Stimulated activated CD8-positive, alpha-beta memory T cell treated with anti-CD3 and anti-CD28 coated beads, Interleukin-4, amount 100 ng/mL, for 48 hours (primary cell): ENCODE measurements around the gene CABP4.
"Not testable (repeated sequence)": the region's sequence is repeated elsewhere in the genome, so short reads cannot be mapped to it uniquely, and the experiment has no call there.

Experiments
- DNase-seq: peaks from one replicate; pipeline ENCODE4 v3.0.0-alpha.2; 2020

Gene CABP4

DNA sequence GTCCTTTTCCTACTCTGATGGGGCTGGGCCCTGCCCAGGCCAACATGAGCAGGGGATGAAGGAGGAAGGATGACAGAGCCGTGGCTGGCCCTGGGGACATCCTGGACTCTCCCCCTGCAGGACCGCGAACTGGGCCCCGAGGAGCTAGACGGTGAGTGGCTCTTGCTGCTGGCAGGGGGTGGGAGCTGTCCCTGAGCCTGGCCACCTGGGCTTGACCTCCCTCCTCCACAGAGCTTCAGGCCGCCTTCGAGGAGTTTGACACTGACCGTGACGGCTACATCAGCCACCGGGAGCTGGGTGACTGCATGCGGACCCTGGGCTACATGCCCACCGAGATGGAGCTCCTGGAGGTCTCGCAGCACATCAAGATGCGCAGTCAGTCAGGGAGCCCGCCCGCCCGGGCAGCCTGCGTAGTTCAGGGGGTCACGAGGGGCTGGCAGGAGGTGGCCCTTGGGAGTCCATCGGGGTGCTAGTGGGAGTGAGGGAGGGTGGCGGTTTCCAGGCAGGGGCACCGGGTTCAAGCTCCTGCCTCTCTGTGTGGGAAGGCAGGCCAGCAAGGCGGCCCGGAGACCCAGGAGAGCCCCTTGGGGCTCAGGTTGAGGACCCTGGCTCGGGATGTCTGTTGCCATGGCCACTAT is 1.0 kb downstream of the CABP4 start:
- no peak for DNase-seq

DNA sequence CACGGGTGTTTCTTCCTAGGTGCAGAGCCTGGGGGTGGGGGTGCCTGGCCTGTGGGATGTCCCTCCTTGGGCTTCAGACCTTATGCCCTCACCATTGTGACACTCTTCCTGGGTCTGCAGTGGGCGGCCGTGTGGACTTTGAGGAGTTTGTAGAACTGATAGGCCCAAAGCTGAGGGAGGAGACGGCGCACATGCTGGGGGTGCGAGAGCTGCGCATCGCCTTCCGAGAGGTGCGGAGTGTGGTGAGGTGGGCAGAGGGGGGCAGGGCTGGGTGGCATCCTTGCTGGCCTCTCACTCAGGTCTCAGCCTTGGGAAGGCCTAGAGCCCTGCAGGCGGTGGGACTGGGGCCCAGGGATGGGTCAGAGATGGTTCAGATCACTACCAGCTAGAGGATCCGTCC is 2.3 kb downstream of the CABP4 start:
- no peak for DNase-seq

DNA sequence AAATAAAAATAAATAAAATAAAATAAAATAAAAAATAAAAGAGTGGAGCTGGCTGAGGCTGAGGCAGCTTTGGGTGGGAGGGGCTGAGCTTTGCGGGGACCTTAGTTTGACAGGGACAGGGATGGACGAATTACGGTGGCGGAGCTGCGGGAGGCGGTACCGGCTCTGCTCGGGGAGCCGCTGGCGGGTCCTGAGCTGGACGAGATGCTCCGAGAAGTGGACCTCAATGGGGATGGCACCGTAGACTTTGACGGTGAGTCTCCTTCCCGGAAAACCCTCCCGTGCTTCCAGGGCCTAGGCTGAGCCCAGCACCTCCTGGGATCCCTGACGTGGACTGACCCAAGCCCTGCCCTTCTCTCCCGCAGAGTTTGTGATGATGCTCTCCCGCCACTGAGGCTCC is 3.1 kb downstream of the CABP4 start:
- no peak for DNase-seq

DNA sequence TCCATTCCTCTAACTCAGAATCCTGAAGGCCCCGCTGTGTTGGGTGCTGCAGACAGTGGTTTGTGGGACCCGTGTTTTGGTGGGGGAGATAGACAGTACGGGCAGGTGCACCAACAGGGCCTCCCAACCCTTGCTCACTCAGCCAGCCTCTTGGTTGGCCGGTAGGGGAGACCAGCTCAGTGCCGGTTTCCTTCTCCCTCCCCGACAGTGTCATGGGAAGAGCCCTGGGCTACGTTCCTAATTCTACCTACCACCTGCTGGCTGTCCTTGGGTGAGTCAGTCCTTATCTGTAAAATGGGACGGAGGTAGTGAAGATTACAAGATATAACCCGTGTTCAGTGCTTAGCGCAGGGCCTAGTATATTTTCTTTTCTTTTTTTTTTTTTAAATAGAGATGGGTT is 8.0 kb downstream of the CABP4 start:
- DNase-seq: no peak

DNA sequence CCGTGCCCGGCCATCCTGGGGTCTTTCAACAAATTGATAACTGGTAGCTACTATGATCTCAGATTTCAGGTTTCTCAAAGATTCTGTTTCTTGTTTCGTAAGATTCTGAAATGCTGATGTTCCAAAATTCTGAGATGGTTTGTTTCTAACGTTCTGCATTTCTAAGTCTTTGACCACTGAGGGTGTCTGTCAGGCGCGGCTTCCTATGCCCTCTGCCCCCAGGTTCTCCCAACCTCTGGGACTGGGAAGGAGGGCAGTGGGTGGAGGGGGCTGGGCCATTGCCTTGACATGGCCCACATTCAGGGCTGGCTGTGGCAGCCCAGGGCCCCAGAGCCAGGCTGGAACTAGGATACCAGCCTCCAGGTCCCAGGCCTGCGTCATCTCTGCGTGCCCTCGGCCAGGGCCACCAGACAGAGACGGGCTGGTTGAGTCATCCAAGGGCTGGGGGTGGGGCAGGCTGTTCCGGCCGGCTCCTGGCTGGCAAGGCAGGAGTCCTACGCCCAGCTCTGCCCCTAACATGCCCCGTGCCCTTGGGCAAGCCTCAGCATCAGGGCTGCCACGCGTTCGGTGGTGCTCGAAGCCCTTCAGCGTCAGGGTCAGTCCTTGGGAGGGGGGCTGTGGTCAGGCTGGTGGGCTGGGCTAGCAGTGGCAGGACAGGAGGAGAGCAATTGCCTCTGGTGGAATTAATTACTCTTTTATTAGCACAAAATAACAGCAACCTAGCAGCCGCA is 8.7 kb downstream of the CABP4 start:
- no peak for DNase-seq

DNA sequence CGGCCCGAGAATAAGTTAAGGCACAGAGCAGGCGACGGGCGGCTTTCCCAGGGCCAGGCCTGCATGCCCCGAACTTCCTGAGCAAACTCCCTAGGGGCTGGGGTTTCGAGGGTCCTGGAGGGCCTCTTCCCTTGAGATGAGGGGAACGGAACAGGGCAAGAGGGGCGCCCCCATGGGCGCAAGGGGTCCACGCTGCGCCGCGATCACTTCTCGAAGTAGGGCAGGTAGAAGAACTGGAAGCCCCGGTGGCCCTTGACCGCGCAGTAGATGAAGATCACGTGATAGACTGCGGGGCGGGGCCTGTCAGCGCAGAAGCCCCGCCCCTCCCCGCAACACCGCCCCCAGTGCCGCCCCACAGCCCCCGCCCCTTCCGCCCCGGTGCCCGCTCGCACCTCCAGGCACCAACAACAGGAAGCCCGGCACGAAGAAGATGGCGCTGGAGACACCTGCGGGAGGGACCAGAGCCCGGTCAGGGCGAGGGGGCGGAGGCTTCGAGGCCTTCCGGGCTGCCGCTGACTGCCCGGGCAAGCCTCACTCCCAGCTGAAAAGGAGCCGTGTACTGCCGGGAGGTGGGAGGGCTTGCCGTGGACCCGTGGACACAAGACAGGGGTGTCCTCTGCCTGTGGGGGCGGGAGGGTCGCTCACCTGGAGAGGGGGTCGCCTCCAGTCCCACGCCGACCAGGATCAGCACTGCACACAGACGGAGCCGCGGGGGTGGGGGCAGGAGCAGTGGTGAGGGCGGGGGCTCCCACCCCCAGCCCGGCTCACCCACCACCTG is 9.4 kb downstream of the CABP4 start:
- peak; percentile 93 for DNase-seq

DNA sequence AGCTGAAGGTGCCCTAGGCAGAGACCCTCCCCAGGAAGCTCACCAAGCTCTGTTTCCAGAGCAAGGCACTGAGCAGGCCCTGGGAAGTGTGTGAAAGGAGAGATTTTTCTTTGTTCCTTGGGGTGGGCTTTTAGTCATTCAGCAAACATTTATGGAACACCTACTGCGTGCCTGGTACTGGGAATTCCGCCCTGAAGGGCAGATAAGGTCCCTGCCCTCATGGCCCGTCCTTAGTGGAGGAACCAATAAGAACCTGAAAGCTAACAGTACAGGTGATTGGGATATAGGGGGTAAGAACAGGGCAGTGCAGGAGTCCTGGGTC is 10.0 kb downstream of the CABP4 start:
- no peak for DNase-seq

DNA sequence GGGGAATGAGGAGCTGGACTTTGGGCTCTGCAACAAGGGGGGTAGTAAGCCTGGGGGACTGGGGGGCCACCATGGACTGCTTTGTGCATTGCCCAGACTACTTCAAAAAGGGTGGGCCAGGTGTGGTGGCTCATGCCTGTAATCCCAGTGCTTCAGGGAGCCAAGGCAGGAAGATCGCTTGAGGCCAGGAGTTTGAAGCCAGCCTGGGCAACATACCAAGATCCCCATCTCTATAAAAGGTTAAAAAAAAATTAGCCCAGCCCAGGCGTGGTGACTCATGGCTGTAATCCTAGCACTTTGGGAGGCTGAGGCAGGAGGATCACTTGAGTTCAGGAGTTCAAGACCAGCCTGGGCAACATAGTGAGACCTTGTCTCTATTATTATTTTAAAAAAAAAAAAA is 10.4 kb downstream of the CABP4 start:
- DNase-seq: not testable (repeated sequence)

DNA sequence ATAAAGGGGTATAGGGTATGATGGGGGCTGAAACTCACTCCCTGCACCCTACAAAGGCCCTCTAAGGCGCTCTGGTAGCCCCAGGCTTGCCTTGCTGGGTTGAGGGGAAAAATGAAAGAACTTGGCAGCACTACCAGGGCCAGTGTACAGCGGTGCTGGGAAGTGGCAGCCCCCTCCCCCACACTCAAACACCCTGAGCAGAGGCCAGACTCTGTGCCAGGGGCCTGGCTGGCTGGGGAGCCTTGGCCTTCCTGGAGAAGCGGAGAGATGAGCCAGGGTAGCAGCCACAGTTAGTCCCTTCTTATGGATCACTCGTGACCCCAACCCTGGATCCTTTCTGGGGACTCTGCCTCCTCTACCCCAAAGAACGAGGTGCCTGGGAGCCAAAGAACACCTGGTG is 11.2 kb downstream of the CABP4 start:
- no peak for DNase-seq

DNA sequence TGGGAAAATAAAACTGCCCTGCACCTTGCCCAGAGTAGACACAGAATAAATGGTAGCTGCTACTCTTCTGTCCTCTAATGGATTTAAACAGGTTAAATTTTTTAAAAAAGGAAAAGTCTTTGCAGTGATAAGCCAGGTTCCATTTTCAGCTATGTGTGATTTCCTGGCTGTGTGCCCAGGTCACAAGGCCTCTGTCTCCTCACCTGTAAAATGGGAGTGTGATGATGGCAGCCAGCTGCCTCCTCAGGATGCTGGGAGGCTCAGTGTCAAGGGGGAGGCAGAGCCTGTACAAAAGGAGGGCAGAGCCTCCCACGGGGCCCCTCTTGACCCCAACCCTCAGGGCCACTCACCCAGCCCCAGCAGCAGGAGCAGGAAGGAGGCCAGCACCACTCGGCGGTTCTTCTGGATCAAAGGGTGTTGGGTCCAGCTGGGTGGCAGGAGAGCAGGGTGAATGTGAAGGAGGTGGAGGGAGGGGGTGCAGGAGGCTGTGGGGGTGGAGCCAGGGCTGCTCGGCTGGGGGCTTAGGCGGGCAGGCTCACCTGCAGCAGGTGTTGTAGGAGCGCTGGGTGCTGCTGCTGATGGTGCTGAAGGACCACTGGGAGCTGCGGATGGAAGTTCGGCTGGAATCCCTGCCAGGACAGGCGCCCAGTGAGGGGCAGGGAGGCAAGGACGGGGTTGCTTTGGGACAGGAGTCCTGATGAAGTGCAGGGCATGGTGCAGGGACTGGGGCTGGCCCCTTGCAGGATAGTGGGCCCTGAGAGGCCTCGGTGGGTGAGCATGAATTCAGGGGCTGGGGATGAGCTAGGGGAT is 12.0 kb downstream of the CABP4 start:
- no peak for DNase-seq

DNA sequence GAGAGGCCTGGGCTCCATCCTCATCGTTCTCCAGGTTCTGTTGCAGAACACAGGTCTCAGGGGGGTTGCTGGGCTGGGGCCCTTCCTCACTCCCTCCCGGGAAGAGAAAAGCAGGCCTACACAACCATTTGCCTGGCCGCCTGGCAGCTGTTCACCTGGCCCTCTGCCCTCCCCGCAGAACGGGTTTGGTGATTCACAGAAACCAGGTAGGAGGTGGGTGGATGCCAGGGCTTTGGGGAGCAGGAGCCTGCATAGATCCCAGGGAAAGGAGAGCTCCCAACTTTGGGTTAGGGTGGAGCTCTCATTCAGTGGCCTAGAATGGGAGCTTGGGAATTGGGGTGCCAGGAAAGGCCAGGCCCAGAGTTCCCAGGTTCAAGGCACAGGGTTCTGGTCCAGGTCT is 12.9 kb downstream of the CABP4 start:
- peak; percentile 59 for DNase-seq

DNA sequence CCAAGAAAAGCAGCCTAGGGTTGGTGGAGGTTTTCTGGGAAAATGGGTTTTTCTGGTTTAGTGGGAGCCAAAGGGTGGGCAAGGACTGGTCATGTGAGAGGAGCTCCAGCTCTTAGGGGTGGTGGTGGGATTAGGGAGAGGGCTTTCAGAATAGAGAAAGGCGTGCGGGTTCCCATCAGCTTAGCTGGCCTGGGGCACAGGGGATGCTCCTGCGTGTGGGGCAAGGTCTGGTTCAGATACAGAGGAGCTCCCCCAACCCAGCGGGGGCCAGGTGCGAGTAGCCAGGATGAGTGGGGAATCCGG is 13.3 kb downstream of the CABP4 start:
- DNase-seq: no peak

DNA sequence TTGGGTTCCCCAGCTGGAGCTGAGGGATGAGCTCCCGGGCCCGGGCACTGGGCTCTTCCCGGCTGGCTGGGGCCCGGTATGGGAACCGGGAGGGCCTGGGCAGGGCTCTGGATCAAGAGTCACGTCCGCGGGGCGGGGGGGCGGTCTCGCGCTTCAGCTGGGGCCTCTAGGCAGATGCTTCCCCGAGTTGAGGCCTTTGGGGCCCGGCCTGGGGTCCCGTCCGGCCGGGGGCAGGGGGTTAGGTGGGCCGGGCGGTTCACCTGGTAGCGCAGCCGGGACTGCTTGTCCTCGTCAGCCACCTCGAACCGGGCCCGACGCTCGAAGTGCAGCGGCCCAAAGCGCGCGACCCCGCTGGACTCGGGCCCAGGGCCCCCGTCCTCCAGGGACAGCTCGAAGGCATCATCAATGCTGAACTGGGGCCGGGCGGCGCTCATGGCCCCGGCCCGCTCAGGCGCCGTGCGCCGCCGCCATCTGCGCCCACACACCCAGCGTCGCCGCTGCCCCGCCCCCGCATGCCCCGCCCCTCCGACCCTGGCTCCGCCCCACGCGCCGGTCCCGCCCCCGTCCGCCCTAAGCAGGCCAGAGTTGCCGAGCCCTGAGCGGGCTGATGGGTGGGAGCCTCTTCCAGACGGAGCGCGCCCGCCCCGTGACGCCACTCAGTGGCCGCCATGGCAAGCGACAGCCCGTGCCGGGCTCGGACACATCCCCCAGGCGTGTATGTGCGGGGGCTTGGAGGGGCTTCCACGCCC is 13.8 kb downstream of the CABP4 start, which contains the start of gene TMEM134:
Gene TMEM134 (minus strand): TSS at position 493 of the 749 bp plus-strand sequence. CDS start 59 bp downstream, at position 434.
- peak; percentile 93 for DNase-seq

DNA sequence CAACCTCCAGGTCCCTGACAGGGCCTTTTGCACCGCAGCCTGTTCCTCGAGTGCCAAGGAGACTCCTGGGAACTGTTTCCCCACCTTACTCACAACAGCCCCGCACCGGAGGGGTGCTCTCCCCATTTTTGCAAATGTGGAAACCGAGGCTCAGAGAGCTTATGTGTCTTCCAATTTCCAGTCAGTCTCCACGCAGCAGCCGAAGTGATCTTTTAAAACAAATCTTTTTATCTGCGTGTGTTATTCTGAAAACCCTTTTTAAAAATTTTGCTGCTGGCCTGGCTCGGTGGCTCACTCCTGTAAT is 14.3 kb downstream of the CABP4 start:
- no peak for DNase-seq

DNA sequence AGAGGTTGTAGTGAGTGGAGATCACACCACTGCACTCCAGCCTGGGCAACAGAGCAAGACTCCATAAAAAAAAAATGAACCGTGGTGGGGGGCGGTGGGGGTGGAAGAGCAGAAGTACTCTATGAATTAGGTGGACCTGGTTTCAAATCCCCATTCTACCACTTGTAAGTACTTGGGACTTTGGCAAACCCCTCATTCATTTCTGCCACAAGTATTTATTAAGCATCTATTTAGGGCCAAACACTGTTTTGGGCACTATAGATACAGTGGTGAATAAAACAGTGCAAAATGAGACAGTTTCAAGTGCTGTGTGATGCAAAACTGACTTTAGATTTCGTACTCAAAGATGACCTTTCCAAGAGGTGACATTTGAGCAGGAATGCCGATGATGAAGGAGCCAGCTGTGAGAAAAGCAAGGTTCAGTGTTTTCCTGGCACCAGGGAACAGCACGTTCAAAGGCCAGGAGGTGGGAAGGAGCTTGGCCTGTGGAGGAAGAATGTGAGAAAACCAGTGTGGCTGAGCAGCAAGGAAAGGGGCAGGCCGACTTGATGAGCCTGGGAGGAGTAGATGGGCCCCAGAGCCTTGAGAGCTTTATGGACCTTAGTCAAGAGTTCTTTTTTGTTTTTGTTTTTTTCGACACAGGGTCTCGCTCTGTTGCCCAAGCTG is 15.3 kb downstream of the CABP4 start:
- no peak for DNase-seq

DNA sequence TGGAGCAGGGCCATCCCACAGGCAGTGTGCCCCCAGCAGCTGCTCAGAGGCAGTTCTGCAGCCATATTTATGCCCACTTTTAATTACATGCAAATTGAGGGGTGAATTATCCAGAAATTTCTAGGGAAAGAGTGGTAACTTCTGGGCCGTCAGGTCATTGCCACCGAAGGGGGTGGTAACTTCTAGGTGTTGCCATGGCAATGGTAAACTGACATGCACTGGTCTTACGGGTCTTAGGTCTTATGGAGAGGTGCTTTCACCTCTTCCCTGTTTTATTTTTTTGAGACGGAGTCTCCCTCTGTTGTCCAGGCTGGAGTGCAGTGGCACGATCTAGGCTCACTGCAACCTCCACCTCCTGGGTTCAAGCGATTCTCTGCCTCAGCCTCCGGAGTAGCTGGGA is 17.7 kb downstream of the CABP4 start:
- DNase-seq: no peak

DNA sequence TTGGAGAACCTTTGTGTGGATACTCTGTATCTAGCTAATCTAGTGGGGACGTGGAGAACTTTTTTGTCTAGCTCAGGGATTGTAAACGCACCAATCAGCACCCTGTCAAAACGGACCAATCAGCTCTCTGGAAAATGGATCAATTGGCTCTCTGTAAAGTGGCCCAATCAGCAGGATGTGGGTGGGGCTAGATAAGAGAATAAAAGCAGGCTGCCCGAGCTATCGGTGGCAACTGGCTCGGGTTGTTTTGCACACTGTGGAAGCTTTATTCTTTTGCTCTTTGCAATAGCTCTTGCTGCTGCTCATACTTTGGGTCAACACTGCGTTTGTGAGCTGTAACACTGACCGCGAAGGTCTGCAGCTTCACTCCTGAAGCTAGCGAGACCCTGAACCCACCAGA is 21.5 kb downstream of the CABP4 start:
- DNase-seq: not testable (repeated sequence)

DNA sequence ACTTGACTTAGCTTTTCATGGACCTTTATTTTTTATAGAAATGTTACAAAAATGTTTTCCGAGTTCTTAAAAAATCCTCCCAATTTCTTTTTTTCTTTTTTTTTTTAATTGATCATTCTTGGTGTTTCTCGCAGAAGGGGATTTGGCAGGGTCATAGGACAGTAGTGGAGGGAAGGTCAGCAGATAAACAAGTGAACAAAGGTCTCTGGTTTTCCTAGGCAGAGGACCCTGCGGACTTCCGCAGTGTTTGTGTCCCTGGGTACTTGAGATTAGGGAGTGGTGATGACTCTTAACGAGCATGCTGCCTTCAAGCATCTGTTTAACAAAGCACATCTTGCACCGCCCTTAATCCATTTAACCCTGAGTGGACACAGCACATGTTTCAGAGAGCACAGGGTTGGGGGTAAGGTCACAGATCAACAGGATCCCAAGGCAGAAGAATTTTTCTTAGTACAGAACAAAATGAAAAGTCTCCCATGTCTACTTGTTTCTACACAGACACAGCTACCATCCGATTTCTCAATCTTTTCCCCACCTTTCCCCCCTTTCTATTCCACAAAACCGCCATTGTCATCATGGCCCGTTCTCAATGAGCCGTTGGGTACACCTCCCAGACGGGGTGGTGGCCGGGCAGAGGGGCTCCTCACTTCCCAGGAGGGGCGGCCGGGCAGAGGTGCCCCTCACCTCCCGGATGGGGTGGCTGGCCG is 22.3 kb downstream of the CABP4 start:
- DNase-seq: not testable (repeated sequence)

DNA sequence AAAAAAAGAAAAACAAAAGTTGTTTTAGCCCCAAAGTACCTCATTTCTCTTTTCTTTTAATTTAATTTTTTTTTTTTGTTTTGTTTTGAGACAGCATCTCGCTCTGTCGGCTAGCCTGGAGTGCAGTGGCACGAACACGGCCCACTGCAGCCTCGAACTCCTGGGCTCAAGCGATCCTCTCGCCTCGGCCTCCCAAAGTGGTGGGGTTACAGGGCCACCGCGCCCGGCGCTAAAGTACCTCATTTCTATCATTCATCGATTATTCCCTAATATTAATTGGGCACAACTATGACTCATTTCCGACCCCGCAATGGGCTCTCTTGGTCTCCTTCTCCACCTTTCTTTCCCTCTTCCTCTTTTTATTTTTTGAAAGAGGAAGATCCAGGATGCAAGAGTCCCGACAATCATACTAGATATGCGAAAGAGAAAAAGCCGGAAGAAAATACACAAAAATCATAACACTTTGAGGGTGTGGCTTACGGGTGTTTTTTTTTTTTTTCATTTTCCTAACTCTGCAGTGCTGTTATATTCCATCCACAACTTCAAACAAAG is 27.2 kb downstream of the CABP4 start:
- no peak for DNase-seq

DNA sequence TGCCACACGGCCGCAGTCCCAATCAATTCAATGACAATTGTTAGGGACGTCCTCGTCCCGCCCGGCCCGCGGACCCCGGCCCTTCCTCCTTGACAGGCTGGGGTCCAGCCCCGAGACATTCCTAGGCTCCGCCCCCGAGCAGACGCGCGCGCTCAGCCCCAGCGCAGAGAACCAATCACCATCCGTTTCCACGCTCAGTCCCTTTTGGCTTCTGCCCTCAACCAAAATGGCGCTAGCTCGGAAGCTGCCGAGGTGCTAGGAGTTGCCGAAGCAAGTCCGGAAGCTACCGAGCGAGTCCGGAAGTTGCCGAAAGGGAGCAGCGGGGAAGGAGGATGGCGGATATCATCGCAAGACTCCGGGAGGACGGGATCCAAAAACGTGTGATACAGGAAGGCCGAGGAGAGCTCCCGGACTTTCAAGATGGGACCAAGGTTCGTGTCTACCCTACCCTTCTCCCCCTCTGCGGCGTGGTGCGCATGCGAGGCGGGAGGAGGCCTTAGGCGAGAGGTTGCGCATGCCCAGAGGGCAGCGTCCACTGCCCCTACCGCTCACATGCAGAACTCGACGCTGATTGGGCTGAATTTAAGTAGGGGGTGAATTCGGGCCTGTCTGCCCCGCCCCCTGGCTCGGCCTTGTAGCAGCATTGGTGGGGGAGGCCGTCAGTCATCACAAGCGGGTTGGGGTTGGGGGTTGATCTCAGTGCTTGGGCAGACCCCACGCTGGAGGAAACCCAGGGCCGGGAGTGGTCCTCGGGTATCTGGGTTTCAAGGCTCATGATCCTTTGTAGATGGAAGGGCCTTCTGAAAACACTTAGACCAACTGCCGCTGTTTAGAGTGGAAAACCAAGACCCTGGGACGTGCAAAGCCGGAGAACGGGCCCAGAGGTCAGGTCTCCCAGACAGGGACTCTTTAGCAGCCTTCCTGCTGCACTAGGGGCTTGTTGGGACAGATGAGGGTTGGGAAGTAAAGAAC is 28.0 kb downstream of the CABP4 start, which contains the start of gene AIP:
Gene AIP (plus strand): TSS at position 200 of the 972 bp plus-strand sequence. CDS start 133 bp downstream, at position 333.
- DNase-seq: peak; percentile 98
